HG02970 (cell line): ENCODE measurements around the gene AIRE.
"Not testable (repeated sequence)": the region's sequence is repeated elsewhere in the genome, so short reads cannot be mapped to it uniquely, and the experiment has no call there.

ENCODE experiments used
- ATAC-seq: cut with Tn5 transposase; IDR thresholded peaks from one replicate; pipeline ENCODE4 v1.9.1; 2021; ENCODE audit warnings: mild to moderate bottlenecking, moderate library complexity, moderate number of reproducible peaks; ENCODE audit not compliant: unreplicated experiment, low FRiP score

Gene AIRE

GRCh38 chr21:44265734-44266270 is 19.9 kb upstream of the AIRE start:
- no peak for ATAC-seq

DNA sequence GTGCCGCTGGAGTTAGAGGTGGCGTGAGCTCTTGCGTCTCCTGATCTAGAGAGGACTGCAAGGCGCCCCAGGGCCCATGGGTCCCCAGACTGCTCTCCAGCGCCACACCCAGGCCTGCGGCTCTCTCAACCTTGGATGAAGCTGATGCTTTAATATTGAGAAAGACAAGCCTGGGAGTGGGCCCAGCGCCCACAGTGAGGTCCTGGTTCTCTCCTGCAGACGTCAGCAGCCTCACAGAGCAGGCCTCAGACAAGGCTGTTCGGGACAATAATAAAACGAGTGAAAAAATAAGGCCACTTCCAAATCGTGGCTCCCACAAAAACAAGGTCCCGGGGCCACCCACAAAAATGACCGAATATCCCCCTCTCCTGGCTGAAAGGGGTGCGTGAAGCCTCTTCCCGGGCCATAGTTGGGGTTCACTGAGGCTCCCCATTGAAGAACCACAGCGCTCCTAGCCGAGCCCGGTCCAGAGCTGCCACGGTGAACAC is 18.0 kb upstream of the AIRE start:
- no peak for ATAC-seq

GRCh38 chr21:44269090-44269489 is 16.6 kb upstream of the AIRE start:
- no peak for ATAC-seq

- ATAC-seq = no peak
Observed at GRCh38 chr21:44271558-44272283, 14.0 kb upstream of the AIRE start.

DNA sequence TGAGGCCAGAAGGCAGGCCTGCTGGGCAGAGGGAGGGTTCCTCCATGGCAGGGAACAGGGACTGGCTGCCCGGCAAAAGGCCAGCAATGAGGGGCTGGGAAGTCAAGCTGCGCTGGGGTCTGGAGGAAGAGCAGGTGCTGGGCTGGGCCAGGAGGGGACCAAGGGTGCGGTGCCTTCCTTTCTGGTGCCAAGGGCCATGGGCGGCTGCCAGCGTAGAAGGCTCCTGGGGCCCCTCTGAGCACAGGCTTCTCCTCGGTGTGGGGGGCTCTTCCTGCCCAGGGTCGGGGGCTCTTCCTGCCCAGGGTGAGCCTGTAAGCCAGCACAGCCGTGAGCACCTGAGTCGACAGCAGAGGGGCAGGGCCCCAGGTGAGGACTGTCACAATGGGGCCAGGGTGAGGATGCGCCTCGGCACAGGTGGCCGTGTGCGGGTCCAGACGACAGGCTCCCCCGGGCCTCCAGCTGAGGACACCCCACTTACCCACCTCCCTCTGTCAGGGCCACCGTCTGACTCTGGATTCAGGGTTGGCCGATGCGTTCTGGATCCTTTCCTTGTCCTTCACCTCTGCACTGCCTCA is 13.3 kb upstream of the AIRE start:
- no peak for ATAC-seq

DNA sequence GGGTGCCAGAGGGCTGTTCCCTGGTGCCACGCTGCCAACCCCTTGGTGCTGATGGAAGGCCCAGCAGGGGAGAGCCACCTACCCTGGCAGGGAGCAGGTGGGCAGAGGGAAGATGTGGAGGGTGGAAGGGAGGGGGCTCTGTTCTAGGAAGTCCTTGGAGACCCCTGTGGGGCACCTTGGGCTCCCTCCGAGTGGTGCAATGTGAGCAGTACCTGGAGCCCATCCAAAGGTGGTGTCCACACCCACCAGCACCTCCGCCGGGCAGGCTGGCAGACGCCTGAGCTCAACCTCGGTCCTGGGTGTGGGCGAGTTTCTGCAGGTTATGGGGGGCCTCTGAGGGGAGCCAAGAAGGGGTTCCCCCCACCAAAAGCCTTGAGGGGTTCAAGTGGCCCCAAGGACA is 12.6 kb upstream of the AIRE start:
- no peak for ATAC-seq

GRCh38 chr21:44275041-44275440 is 10.6 kb upstream of the AIRE start:
- ATAC-seq = no peak

GRCh38 chr21:44279354-44280260 is 6.1 kb upstream of the AIRE start:
- no peak for ATAC-seq

DNA sequence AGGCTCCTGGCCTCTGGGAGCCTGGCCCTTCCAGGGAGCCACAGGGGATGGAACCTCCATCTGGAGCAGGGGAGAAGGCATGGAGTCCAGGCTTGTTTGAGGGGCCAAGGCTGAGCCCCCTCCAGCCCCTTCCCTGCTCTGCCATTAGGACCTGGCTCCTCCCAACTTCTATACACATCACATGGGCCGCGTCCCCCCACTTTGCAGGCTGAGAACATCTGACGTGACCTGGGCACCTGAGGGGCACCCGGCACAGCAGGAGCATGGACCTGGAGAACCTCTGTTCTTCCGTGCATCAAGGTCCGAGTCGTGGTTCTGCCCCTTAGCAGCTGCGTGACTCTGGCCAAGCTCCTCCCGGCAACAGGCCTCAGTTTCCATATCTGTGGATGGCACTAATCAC is 3.9 kb upstream of the AIRE start:
- no peak for ATAC-seq

DNA sequence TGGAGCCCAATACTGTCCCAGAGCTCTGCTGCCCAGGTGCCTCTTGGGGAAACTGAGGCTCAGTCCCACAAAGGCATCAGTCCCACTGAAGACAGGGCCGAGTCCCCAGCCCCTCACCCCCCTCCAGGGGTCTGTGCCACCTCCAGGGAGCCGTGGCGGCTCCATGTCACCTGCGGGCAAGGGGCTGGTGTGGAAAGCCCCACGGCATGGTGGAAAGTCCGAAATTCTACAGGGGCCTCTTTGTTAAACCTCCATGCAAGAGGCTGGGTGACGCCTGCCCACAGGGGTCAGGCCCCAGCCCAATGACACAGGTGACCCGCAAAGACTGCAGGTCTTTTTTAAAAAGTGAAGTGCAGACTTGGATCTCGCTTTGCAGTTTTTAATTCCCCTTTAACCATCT is 3.3 kb upstream of the AIRE start:
- ATAC-seq = no peak

GRCh38 chr21:44283211-44283785 is 2.4 kb upstream of the AIRE start:
- ATAC-seq = not testable (repeated sequence)

DNA sequence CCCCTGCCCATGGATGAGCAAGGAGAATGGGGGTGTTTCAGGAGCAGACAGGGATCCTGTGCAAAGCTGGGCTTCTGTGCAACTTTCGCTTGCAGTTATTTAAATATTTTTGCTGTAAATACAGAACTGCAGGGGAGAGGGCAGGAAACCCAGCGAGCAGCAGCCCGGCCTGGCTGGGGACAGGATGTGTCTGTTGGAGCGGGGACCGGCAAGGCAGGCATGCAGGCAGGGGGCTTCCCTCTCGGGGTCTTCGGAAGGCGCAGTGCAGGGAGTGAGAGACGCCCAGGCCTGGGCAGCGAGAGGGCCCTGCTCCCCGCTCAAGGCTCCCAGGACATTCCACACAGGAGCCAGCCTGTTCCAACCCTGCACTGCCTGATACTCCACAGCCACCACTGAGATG is 1.7 kb upstream of the AIRE start:
- no peak for ATAC-seq

GRCh38 chr21:44286086-44286715 is 525 bp downstream of the AIRE start:
- no peak for ATAC-seq

GRCh38 chr21:44286716-44287632 is 1.3 kb downstream of the AIRE start:
- no peak for ATAC-seq

- ATAC-seq = no peak
Observed at GRCh38 chr21:44288251-44289110, 2.8 kb downstream of the AIRE start.

DNA sequence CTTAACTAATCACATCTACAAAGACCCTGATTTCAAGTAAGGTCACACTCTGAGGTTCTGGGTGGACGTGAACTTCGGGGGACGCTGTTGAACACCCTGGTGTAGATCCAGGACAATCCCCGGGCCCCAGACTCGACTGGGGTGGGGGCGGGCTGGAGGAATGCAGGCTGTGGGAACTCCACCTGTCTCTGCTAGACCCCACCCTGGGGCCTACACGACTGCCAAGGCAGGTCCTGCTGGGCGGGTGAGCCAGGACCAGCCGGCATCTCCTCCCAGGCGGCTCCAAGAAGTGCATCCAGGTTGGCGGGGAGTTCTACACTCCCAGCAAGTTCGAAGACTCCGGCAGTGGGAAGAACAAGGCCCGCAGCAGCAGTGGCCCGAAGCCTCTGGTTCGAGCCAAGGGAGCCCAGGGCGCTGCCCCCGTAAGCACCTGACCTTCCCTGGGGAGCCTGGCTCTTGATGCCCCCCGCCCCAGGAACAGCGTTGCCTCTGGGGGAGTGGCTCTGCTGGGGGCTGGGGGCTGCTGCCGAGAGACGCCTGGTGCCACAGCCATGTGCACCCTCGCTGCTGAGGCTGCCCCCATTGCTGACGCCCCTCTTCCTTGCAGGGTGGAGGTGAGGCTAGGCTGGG is 3.8 kb downstream of the AIRE start:
- ATAC-seq = no peak

DNA sequence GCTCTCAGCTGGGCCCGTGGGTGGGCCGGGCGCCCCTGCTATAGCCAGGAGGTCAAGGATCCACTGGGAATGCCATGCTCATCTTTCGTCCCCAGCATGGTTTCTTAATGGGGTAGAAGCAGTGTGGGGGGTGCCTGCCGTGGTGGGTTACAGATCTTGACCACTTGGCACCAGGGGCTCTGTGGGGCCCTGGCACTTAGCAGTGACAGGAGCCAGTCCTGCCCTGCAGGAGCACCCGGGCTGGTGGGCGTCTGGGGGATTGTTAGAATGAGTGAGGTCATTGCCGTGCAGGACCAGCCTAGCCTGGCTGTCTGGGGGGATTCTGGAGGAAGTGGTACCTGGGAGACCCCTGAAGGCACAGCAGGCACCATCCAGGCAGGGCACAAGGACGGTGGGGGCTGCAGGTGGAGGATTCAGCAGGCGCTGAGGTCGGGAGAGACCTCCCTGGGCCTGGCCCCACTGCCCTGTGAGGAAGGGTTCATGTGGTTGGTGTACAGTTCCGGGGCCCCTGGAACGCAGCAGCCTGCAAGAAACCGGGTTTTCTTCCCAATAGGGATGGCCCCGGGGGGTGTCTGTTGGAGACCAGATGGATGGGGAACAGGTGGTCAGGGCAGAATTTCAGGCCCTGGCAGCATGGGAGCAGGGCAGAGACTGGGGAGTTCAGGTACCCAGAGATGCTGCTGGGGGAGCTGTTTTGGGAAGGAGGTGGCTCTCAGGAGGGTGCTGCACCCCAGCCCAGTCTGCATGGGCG is 4.8 kb downstream of the AIRE start:
- no peak for ATAC-seq
